SK-N-SH treated with all-trans-retinoic acid at 6 μM for 48 hours (cell line): ENCODE data around the gene TAS2R43.

Experiments used
- ARNTL ChIP-seq: fragments of 450-650 bp; formaldehyde crosslinking; IDR thresholded peaks from 2 replicates; pipeline ENCODE4 v1.5.0; 2020; ENCODE audit warnings: low read depth, mild to moderate bottlenecking, moderate library complexity, borderline replicate concordance
- TF ChIP-seq, protein P1 (sequence below): fragments of 250-450 bp; sonication (Bioruptor Pico); IDR thresholded peaks from 2 replicates; pipeline ENCODE4 v1.8.0; 2021; ENCODE audit warnings: low read depth, mild to moderate bottlenecking, moderate library complexity, borderline replicate concordance
- TF ChIP-seq, protein P2 (sequence below): fragments of 250-450 bp; sonication (Bioruptor Pico); IDR thresholded peaks from 2 replicates; pipeline ENCODE4 v1.8.0; 2020; ENCODE audit warnings: mild to moderate bottlenecking, moderate library complexity, borderline replicate concordance

DNA sequence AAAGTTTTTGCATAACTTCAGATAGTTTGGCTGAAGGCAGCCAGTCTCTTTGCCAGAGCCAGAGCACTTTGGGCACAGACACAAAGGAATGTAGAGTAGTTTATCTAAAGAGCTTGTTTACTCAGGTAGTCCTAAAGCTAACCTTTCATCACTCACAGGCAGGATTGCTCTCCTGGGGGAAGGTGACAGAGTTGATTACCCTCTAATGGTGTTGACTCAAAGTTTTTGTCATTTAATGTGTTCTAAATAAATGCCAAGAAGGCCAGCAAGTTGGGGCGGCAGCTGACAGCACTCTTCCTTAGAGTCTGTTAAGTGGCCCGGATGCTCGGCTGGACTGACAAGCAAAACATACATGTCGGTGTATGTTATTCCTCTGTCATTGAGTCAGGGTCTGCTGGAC is 20.7 kb downstream of the TAS2R43 start:
- TF ChIP-seq, protein P1, sequence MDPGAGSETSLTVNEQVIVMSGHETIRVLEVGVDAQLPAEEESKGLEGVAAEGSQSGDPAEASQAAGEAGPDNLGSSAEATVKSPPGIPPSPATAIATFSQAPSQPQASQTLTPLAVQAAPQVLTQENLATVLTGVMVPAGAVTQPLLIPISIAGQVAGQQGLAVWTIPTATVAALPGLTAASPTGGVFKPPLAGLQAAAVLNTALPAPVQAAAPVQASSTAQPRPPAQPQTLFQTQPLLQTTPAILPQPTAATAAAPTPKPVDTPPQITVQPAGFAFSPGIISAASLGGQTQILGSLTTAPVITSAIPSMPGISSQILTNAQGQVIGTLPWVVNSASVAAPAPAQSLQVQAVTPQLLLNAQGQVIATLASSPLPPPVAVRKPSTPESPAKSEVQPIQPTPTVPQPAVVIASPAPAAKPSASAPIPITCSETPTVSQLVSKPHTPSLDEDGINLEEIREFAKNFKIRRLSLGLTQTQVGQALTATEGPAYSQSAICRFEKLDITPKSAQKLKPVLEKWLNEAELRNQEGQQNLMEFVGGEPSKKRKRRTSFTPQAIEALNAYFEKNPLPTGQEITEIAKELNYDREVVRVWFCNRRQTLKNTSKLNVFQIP (CRISPR knock-in tag) = no peak
- no peak for TF ChIP-seq ARNTL (CRISPR knock-in tag)
- TF ChIP-seq, protein P2, sequence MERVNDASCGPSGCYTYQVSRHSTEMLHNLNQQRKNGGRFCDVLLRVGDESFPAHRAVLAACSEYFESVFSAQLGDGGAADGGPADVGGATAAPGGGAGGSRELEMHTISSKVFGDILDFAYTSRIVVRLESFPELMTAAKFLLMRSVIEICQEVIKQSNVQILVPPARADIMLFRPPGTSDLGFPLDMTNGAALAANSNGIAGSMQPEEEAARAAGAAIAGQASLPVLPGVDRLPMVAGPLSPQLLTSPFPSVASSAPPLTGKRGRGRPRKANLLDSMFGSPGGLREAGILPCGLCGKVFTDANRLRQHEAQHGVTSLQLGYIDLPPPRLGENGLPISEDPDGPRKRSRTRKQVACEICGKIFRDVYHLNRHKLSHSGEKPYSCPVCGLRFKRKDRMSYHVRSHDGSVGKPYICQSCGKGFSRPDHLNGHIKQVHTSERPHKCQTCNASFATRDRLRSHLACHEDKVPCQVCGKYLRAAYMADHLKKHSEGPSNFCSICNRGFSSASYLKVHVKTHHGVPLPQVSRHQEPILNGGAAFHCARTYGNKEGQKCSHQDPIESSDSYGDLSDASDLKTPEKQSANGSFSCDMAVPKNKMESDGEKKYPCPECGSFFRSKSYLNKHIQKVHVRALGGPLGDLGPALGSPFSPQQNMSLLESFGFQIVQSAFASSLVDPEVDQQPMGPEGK = no peak
